HEK293 (cell line): ENCODE data around the gene MAP1LC3A.

Experiments
- CTCF ChIA-PET: fragments of 350-600 bp; formaldehyde crosslinking; extraction: SDS; loops from one replicate; lab custom pipeline; 2021; ENCODE audit warnings: antibody characterized with exemption; lab: Yijun Ruan, JAX
- POLR2A ChIA-PET: fragments of 300-600 bp; formaldehyde crosslinking; extraction: SDS; loops from one replicate; lab custom pipeline; 2020; ENCODE audit warnings: antibody characterized with exemption, inconsistent platforms; lab: Yijun Ruan, JAX
- H3K27ac ChIP-seq: fragments of 200-500 bp; sonication (Bioruptor generic); 2 replicates; pipeline ENCODE4 v1.5.1; 2014; ENCODE audit warnings: low read depth, low read length, control low read depth, inconsistent platforms; ENCODE audit errors: extremely low read depth
- H3K36me3 ChIP-seq, 2 experiments: fragments of 200-500 bp in 1 of 2; sonication (Bioruptor generic) in 1 of 2; 1 replicate in 1 of 2; 2 replicates in 1 of 2; pipeline ENCODE4 v1.5.1; 2014 to 2017; ENCODE audit warnings: inconsistent platforms in 2 of 2, low read length in 2 of 2; ENCODE audit not compliant: control insufficient read depth in 2 of 2, insufficient read depth in 1 of 2
- H3K4me1 ChIP-seq: fragments of 200-500 bp; sonication (Bioruptor generic); 2 replicates; pipeline ENCODE4 v1.5.1; 2014; ENCODE audit warnings: mild to moderate bottlenecking, low read length, inconsistent platforms; ENCODE audit not compliant: control insufficient read depth, insufficient read depth
- H3K4me3 ChIP-seq: 2 replicates; pipeline ENCODE4 v1.5.1; 2011; ENCODE audit warnings: low read depth, mild to moderate bottlenecking, control low read depth, low read length, moderate library complexity
- H3K9me3 ChIP-seq: fragments of 200-500 bp; sonication (Bioruptor generic); 2 replicates; pipeline ENCODE4 v1.5.1; 2014; ENCODE audit warnings: low read depth, low read length, inconsistent platforms; ENCODE audit not compliant: control insufficient read depth, insufficient read depth
- EGR2 ChIP-seq: fragments of 450-650 bp; formaldehyde crosslinking; IDR thresholded peaks from 2 replicates; pipeline ENCODE4 v1.5.1; 2016; ENCODE audit warnings: low read depth, missing biosample characterization, missing genetic modification characterization
- GLI4 ChIP-seq: fragments of 450-650 bp; formaldehyde crosslinking; IDR thresholded peaks from 2 replicates; pipeline ENCODE4 v1.5.1; 2016; ENCODE audit warnings: missing biosample characterization, missing genetic modification characterization
- HIC1 ChIP-seq: fragments of 450-650 bp; formaldehyde crosslinking; IDR thresholded peaks from 2 replicates; pipeline ENCODE4 v1.5.1; 2016; ENCODE audit warnings: missing biosample characterization, missing genetic modification characterization
- IKZF3 ChIP-seq: fragments of 450-650 bp; IDR thresholded peaks from 2 replicates; pipeline ENCODE4 v1.5.0; 2018; ENCODE audit warnings: missing biosample characterization, mild to moderate bottlenecking, missing genetic modification characterization, moderate library complexity
- KLF10 ChIP-seq: fragments of 450-650 bp; IDR thresholded peaks from 2 replicates; pipeline ENCODE4 v1.5.1; 2018; ENCODE audit warnings: missing biosample characterization, mild to moderate bottlenecking, missing genetic modification characterization
- PRDM10 ChIP-seq: fragments of 450-650 bp; formaldehyde crosslinking; IDR thresholded peaks from 2 replicates; pipeline ENCODE4 v1.5.1; 2016; ENCODE audit warnings: missing biosample characterization, missing genetic modification characterization
- SP3 ChIP-seq: fragments of 450-650 bp; formaldehyde crosslinking; IDR thresholded peaks from 2 replicates; pipeline ENCODE4 v1.5.1; 2016; ENCODE audit warnings: missing biosample characterization, missing genetic modification characterization
- ZBTB1 ChIP-seq: fragments of 450-650 bp; formaldehyde crosslinking; IDR thresholded peaks from 2 replicates; pipeline ENCODE4 v1.5.1; 2016; ENCODE audit warnings: missing biosample characterization, missing genetic modification characterization
- ZBTB7A ChIP-seq: fragments of 450-650 bp; formaldehyde crosslinking; IDR thresholded peaks from 2 replicates; pipeline ENCODE4 v1.5.1; 2016; ENCODE audit warnings: low read depth, missing biosample characterization, missing genetic modification characterization
- ZFP37 ChIP-seq: fragments of 450-650 bp; formaldehyde crosslinking; IDR thresholded peaks from 2 replicates; pipeline ENCODE4 v1.5.1; 2016; ENCODE audit warnings: missing biosample characterization, missing genetic modification characterization
- ZIC2 ChIP-seq: fragments of 450-650 bp; formaldehyde crosslinking; IDR thresholded peaks from 2 replicates; pipeline ENCODE4 v1.5.1; 2016; ENCODE audit warnings: missing biosample characterization, missing genetic modification characterization
- ZNF133 ChIP-seq: fragments of 450-650 bp; formaldehyde crosslinking; IDR thresholded peaks from 2 replicates; pipeline ENCODE4 v1.5.1; 2016; ENCODE audit warnings: missing biosample characterization, missing genetic modification characterization
- ZNF221 ChIP-seq: fragments of 450-650 bp; formaldehyde crosslinking; IDR thresholded peaks from 2 replicates; pipeline ENCODE4 v1.5.1; 2017; ENCODE audit warnings: missing biosample characterization, missing genetic modification characterization, borderline replicate concordance
- ZNF404 ChIP-seq: fragments of 450-650 bp; formaldehyde crosslinking; IDR thresholded peaks from 2 replicates; pipeline ENCODE4 v1.5.1; 2017; ENCODE audit warnings: missing biosample characterization, missing genetic modification characterization
- ZNF449 ChIP-seq: fragments of 450-650 bp; formaldehyde crosslinking; IDR thresholded peaks from 2 replicates; pipeline ENCODE4 v1.5.1; 2017; ENCODE audit warnings: missing biosample characterization, mild to moderate bottlenecking, missing genetic modification characterization, moderate library complexity
- ZNF555 ChIP-seq: fragments of 450-650 bp; formaldehyde crosslinking; conservative IDR thresholded peaks from 2 replicates; pipeline ENCODE4 v1.5.1; 2017; ENCODE audit warnings: missing biosample characterization, mild to moderate bottlenecking, missing genetic modification characterization, inconsistent platforms
- ZNF626 ChIP-seq: fragments of 450-650 bp; sonication (Bioruptor Pico); formaldehyde crosslinking; IDR thresholded peaks from 2 replicates; pipeline ENCODE4 v1.5.1; 2018; ENCODE audit warnings: missing biosample characterization, missing genetic modification characterization, inconsistent platforms
- ZNF843 ChIP-seq: fragments of 450-650 bp; formaldehyde crosslinking; IDR thresholded peaks from 2 replicates; pipeline ENCODE4 v1.5.1; 2016; ENCODE audit warnings: missing biosample characterization, missing genetic modification characterization
- ZSCAN16 ChIP-seq: fragments of 450-650 bp; formaldehyde crosslinking; IDR thresholded peaks from 2 replicates; pipeline ENCODE4 v1.5.1; 2016; ENCODE audit warnings: missing biosample characterization, missing genetic modification characterization
- ZSCAN18 ChIP-seq: fragments of 450-650 bp; formaldehyde crosslinking; IDR thresholded peaks from 2 replicates; pipeline ENCODE4 v1.5.1; 2016; ENCODE audit warnings: missing biosample characterization, missing genetic modification characterization

Gene MAP1LC3A

GRCh38 chr20:34539756-34540155 is 18.8 kb upstream of the MAP1LC3A start (continued):
- no peak for TF ChIP-seq ZNF555 (tag by site-specific recombination)
- TF ChIP-seq ZNF449 (tag by site-specific recombination) = no peak
- no peak for TF ChIP-seq SP3 (tag by site-specific recombination)
- TF ChIP-seq EGR2 (tag by site-specific recombination) = no peak
- TF ChIP-seq ZNF626 (tag by site-specific recombination) = no peak
- no peak for TF ChIP-seq ZSCAN18 (tag by site-specific recombination)
- no peak for TF ChIP-seq ZBTB7A (tag by site-specific recombination)
- no peak for TF ChIP-seq ZNF404 (tag by site-specific recombination)
- TF ChIP-seq KLF10 (tag by site-specific recombination) = no peak

GRCh38 chr20:34540596-34541263 is 17.8 kb upstream of the MAP1LC3A start:
- Histone ChIP-seq H3K9me3 (no peaks in the 10 kb centered on the region), H3K4me1 (no peaks in the 10 kb centered on the region), H3K36me3 (peaks cover 0 to 64% of the 10 kb centered on the region in 2 experiments; a peak in 2 of 3 replicates), H3K27ac (0 out of 2 replicates have a peak overlapping the region, but pooled peaks have one; percentile 16), H3K4me3 (no peak overlapping the region)
- ChIA-PET POLR2A (interaction anchor here (0.6 to 1.0 kb wide), 2 partner anchors 238 to 1298 kb away, joined by 3 to 8 read pairs; partner anchors contain the start of gene AHCY), CTCF (interaction anchor here (0.7 to 3.4 kb wide), 3 partner anchors 10 to 906 kb away, joined by 4 to 22 read pairs (median 8); no protein-coding TSS in a partner anchor)
- TF ChIP-seq ZNF133 (peak; percentile 97), HIC1 (tag by site-specific recombination) (no peak), ZNF843 (tag by site-specific recombination) (no peak), ZFP37 (no peak)

- Histone ChIP-seq H3K4me1 (no peaks in the 10 kb centered on the region), H3K9me3 (no peaks in the 10 kb centered on the region), H3K4me3 (no peak overlapping the region), H3K27ac (no peak overlapping the region), H3K36me3 (peaks cover 0 to 57% of the 10 kb centered on the region in 2 experiments; a peak in 2 of 3 replicates)
- ChIA-PET CTCF (interaction anchor here (3.0 kb wide), 1 partner anchor 167 kb away, joined by 8 read pairs; no protein-coding TSS in a partner anchor), POLR2A (interaction anchor here (0.6 kb wide), 1 partner anchor 120 kb away, joined by 3 read pairs; no protein-coding TSS in a partner anchor)
- no peak for TF ChIP-seq ZBTB1 (tag by site-specific recombination)
- TF ChIP-seq ZNF221 (tag by site-specific recombination) = no peak
- TF ChIP-seq IKZF3 (tag by site-specific recombination) = no peak
- no peak for TF ChIP-seq PRDM10 (tag by site-specific recombination)
- no peak for TF ChIP-seq ZIC2 (tag by site-specific recombination)
- no peak for TF ChIP-seq ZSCAN16
- no peak for TF ChIP-seq GLI4
Measured at GRCh38 chr20:34541264-34541901, 17.1 kb upstream of the MAP1LC3A start.
